HG03460 (cell line): ENCODE data around the gene C3orf85.

Experiments used
- ATAC-seq: cut with Tn5 transposase; IDR thresholded peaks from one replicate; pipeline ENCODE4 v1.9.1; 2021; ENCODE audit not compliant: unreplicated experiment

Gene C3orf85

GRCh38 chr3:109149078-109149477 is 12.6 kb downstream of the C3orf85 start:
- no peak for ATAC-seq

- ATAC-seq = no peak
Observed at GRCh38 chr3:109152320-109152719, 15.8 kb downstream of the C3orf85 start.

- ATAC-seq = no peak
Observed at GRCh38 chr3:109154979-109155378, 18.5 kb downstream of the C3orf85 start.

GRCh38 chr3:109155828-109156227 is 19.3 kb downstream of the C3orf85 start:
- ATAC-seq = no peak

- no peak for ATAC-seq
Observed at GRCh38 chr3:109161487-109162123, 25.1 kb downstream of the C3orf85 start.

GRCh38 chr3:109165905-109166304 is 29.4 kb downstream of the C3orf85 start:
- no peak for ATAC-seq

GRCh38 chr3:109171479-109171878 is 35.0 kb downstream of the C3orf85 start:
- no peak for ATAC-seq

- ATAC-seq = no peak
Observed at GRCh38 chr3:109175411-109175810, 38.9 kb downstream of the C3orf85 start.

GRCh38 chr3:109176726-109177125 is 40.2 kb downstream of the C3orf85 start:
- ATAC-seq = no peak

- ATAC-seq = no peak
Observed at GRCh38 chr3:109177908-109178307, 41.4 kb downstream of the C3orf85 start.

- ATAC-seq = no peak
Observed at GRCh38 chr3:109178708-109179107, 42.2 kb downstream of the C3orf85 start.

GRCh38 chr3:109184726-109185125 is 48.2 kb downstream of the C3orf85 start:
- ATAC-seq = no peak

GRCh38 chr3:109187390-109187789 is 50.9 kb downstream of the C3orf85 start:
- ATAC-seq = no peak

GRCh38 chr3:109188741-109189140 is 52.2 kb downstream of the C3orf85 start:
- no peak for ATAC-seq

- ATAC-seq = no peak
Observed at GRCh38 chr3:109191421-109191820, 54.9 kb downstream of the C3orf85 start.

- no peak for ATAC-seq
Observed at GRCh38 chr3:109195815-109196214, 59.3 kb downstream of the C3orf85 start.
